Measurements from ENCODE around the gene RABGAP1. TPM values are rescaled to one million over a fixed set of nuclear protein-coding genes. Genes with fewer than 3 reads are reported as not detected.

Gene RABGAP1
- 12.6 to 15.5 TPM (median 13.9 TPM) in 5 replicates for total RNA-seq (2022; extraction: Qiagen RNA extraction)

GRCh38 chr9:122940749-122941581 lies at the start of gene RABGAP1:
TSS of gene RABGAP1 (plus strand) at chr9:122941020. CDS start at chr9:122957060, 16,040 bp downstream.

GRCh38 chr9:122904823-122905710 lies 35.8 kb upstream of the RABGAP1 start, which contains the start of gene RC3H2:
TSS of gene RC3H2 (minus strand) at chr9:122905359. CDS start at chr9:122897509, 7,850 bp downstream.

GRCh38 chr9:122912964-122913673 lies 27.7 kb upstream of the RABGAP1 start, which contains the start of gene ZBTB6:
TSS of gene ZBTB6 (minus strand) at chr9:122913323. CDS start at chr9:122912072, 1,251 bp downstream.

GRCh38 chr9:122931226-122932121 lies 9.3 kb upstream of the RABGAP1 start, which contains the start of gene ZBTB26:
TSS of gene ZBTB26 (minus strand) at chr9:122931512. CDS start at chr9:122919934, 11,578 bp downstream.

GRCh38 chr9:123033352-123033751 lies 92.5 kb downstream of the RABGAP1 start, which contains the start of gene GPR21:
TSS of gene GPR21 (plus strand) at chr9:123033667. CDS start at chr9:123034567, 900 bp downstream.

Other genes with a start within 250 kb of the RABGAP1 start
- not detected in 5 replicates for gene OR1L4, start 217.0 kb upstream of the RABGAP1 start, total RNA-seq (2022; extraction: Qiagen RNA extraction)
- gene OR1L6, start 198.7 kb upstream of the RABGAP1 start, total RNA-seq (2022; extraction: Qiagen RNA extraction) = not detected in 5 replicates
- not detected in 5 replicates for gene OR5C1, start 152.1 kb upstream of the RABGAP1 start, total RNA-seq (2022; extraction: Qiagen RNA extraction)
- not detected in 5 replicates for gene OR1K1, start 140.9 kb upstream of the RABGAP1 start, total RNA-seq (2022; extraction: Qiagen RNA extraction)
- 14.8 to 18.5 TPM (median 17.6 TPM) in 5 replicates for gene PDCL, start 112.4 kb upstream of the RABGAP1 start, total RNA-seq (2022; extraction: Qiagen RNA extraction)
- gene RC3H2, start 35.7 kb upstream of the RABGAP1 start, total RNA-seq (2022; extraction: Qiagen RNA extraction) = 14.9 to 22.2 TPM (median 19.2 TPM) in 5 replicates
- 4.8 to 6.3 TPM (median 5.4 TPM) in 5 replicates for gene ZBTB6, start 27.7 kb upstream of the RABGAP1 start, total RNA-seq (2022; extraction: Qiagen RNA extraction)
- 1.4 to 2.3 TPM (median 2.2 TPM) in 5 replicates for gene ZBTB26, start 9.5 kb upstream of the RABGAP1 start, total RNA-seq (2022; extraction: Qiagen RNA extraction)
- 0.06 TPM in 1 of 5 replicates, not detected in the others for gene GPR21, start 92.6 kb downstream of the RABGAP1 start, total RNA-seq (2022; extraction: Qiagen RNA extraction)

Measured in A549 treated with CORT108297 at 1 μM for 4 hours (cell line).